HepG2 (cell line): Measurements from ENCODE around the gene MPIG6B. TPM values are rescaled to one million over a fixed set of nuclear protein-coding genes. Genes with fewer than 3 reads are reported as not detected.

ENCODE experiments used
- ATAC-seq: fragments of 200-7000 bp; cut with Tn5 transposase; 3 replicates; pipeline ENCODE4 v1.9.1; 2020; ENCODE audit warnings: mild to moderate bottlenecking, moderate library complexity
- BruUV-seq: library from RNA; stranded (reverse); fragments of 400-500 nt; replicated peaks from 2 replicates; lab custom pipeline; 2021; lab: Mats Ljungman, UMichigan
- CTCF ChIA-PET: fragments of 300-600 bp; formaldehyde crosslinking; extraction: SDS; loops from one replicate; lab custom pipeline; 2021; ENCODE audit warnings: low total read pairs, inconsistent platforms, low intra/inter-chr PET ratio; lab: Yijun Ruan, JAX
- POLR2A ChIA-PET: fragments of 350-600 bp; sonication (Branson Sonifier 250); formaldehyde crosslinking; loops from one replicate; lab custom pipeline; 2020; ENCODE audit warnings: antibody characterized with exemption, inconsistent platforms; lab: Yijun Ruan, JAX
- DNase-seq: peaks from one replicate; pipeline ENCODE4 v3.0.0-alpha.2; 2015; ENCODE audit warnings: low spot score
- FAIRE-seq: peaks from 3 replicates; lab custom pipeline; 2011; peaks lifted over from hg19 to GRCh38; lab: Jason Lieb, UNC
- H2AFZ ChIP-seq: one replicate; pipeline ENCODE4 v1.6.1; 2011; ENCODE audit warnings: low read length, inconsistent platforms
- H3K27ac ChIP-seq: fragments of 300-600 bp; 3 replicates; pipeline ENCODE4 v1.8.0; 2011; ENCODE audit warnings: mixed run types, mild to moderate bottlenecking, mixed read lengths, low read length, inconsistent platforms; ENCODE audit not compliant: insufficient read depth; ENCODE audit errors: extremely low read length
- H3K27me3 ChIP-seq, 2 experiments: fragments of 200-600 bp in 1 of 2; 2 replicates in 1 of 2; 3 replicates in 1 of 2; pipeline versions ENCODE4 v1.6.0 to v1.8.0; 2011; ENCODE audit warnings: low read length in 2 of 2, mild to moderate bottlenecking in 2 of 2, moderate library complexity in 2 of 2, inconsistent platforms in 1 of 2; ENCODE audit not compliant: insufficient read depth in 2 of 2, control insufficient read depth in 1 of 2
- H3K36me3 ChIP-seq, 2 experiments: fragments of 200-600 bp in 1 of 2; replicated peaks in 1 of 2; 2 replicates in 1 of 2; 3 replicates in 1 of 2; pipeline versions ENCODE4 v1.5.1 to v1.8.0; 2011; ENCODE audit warnings: low read length in 2 of 2, inconsistent platforms in 1 of 2; ENCODE audit not compliant: insufficient read depth in 2 of 2, control insufficient read depth in 1 of 2
- H3K4me1 ChIP-seq: 2 replicates; pipeline ENCODE4 v1.5.1; 2012; ENCODE audit warnings: low read length, inconsistent platforms; ENCODE audit not compliant: insufficient read depth
- H3K4me2 ChIP-seq: 2 replicates; pipeline ENCODE4 v1.6.0; 2011; ENCODE audit warnings: low read depth, low read length, inconsistent platforms
- H3K4me3 ChIP-seq, 3 experiments: fragments of 200-600 bp in 1 of 3; sonication (generic), shearing (Covaris generic) in 1 of 3; replicated peaks in 1 of 3; 2 replicates each; pipeline ENCODE4 v1.5.1; 2011 to 2016; ENCODE audit warnings: low read length in 3 of 3, inconsistent platforms in 2 of 3, low read depth in 2 of 3, mild to moderate bottlenecking in 2 of 3, control low read depth in 1 of 3, mixed read lengths in 1 of 3; ENCODE audit not compliant: insufficient read depth in 1 of 3
- H3K79me2 ChIP-seq: one replicate; pipeline ENCODE4 v1.6.1; 2011; ENCODE audit warnings: low read length, inconsistent platforms; ENCODE audit not compliant: insufficient read depth
- H3K9ac ChIP-seq: 2 replicates; pipeline ENCODE4 v1.6.0; 2011; ENCODE audit warnings: mild to moderate bottlenecking, low read depth, low read length, inconsistent platforms; ENCODE audit not compliant: insufficient read depth
- H3K9me3 ChIP-seq: 2 replicates; pipeline ENCODE4 v1.5.1; 2012; ENCODE audit warnings: mild to moderate bottlenecking, low read length
- H4K20me1 ChIP-seq: 2 replicates; pipeline ENCODE4 v1.6.0; 2011; ENCODE audit warnings: inconsistent platforms, mild to moderate bottlenecking, low read length, moderate library complexity; ENCODE audit not compliant: insufficient read depth
- CEBPB ChIP-seq: IDR thresholded peaks from 2 replicates; pipeline ENCODE4 v1.6.1; 2011; ENCODE audit warnings: low read depth, low read length, improper control_type of control experiment, borderline replicate concordance
- FOXP1 ChIP-seq, 2 experiments: fragments of 450-650 bp in 1 of 2; IDR thresholded peaks; 2 replicates each; pipeline ENCODE4 v1.6.1; 2017 to 2018; ENCODE audit warnings: antibody characterized with exemption in 1 of 2
- GTF2F1 ChIP-seq: fragments of 150-350 bp; IDR thresholded peaks from 2 replicates; pipeline ENCODE4 v1.6.1; 2014; ENCODE audit warnings: low read length
- NCOA1 ChIP-seq: sonication (generic); formaldehyde crosslinking; IDR thresholded peaks from 2 replicates; pipeline ENCODE4 v1.9.0; 2021; ENCODE audit warnings: missing genetic modification reagents
- NCOA5 ChIP-seq: sonication (generic); formaldehyde crosslinking; IDR thresholded peaks from 2 replicates; pipeline ENCODE4 v1.4.0; 2020; ENCODE audit warnings: missing genetic modification reagents
- POLR2A ChIP-seq, 2 experiments: IDR thresholded peaks; 2 replicates each; pipeline ENCODE4 v1.6.1; 2011; ENCODE audit warnings: low read depth in 2 of 2, low read length in 2 of 2, mild to moderate bottlenecking in 1 of 2, moderate library complexity in 1 of 2; ENCODE audit not compliant: insufficient read depth in 1 of 2
- ZNF431 ChIP-seq: sonication (generic); formaldehyde crosslinking; IDR thresholded peaks from 2 replicates; pipeline ENCODE4 v1.9.0; 2022; ENCODE audit warnings: missing genetic modification reagents, low read depth, mild to moderate bottlenecking, borderline replicate concordance
- WGBS: methylation state at CpG from one replicate; pipeline ENCODE4 v1.1.6; 2017; ENCODE audit warnings: low lambda C conversion rate; 5-methylcytosine and 5-hydroxymethylcytosine counted together
- in situ Hi-C: cut with HindIII; loops from 2 replicates; pipeline ENCODE4 v1.10.0; 2017; ENCODE audit warnings: low pct_unique_long_range_greater_than_20kb; ENCODE audit not compliant: extremely low pct_ligation_motif_present
- intact Hi-C: fragments of 100-400 bp; cut with micrococcal nuclease; formaldehyde crosslinking; loops from one replicate; pipeline ENCODE4 v1.10.0; 2022; ENCODE audit not compliant: unreplicated experiment
- polyA plus RNA-seq, 8 experiments: library from polyadenylated mRNA; depleted of rRNA in 3 of 8; stranded (reverse) in 7 of 8; unstranded in 1 of 8; fragments of >200 nt; fragmentation: Illumina TruSeq in 4 of 8; extraction: Trizol in 4 of 8; gene quantifications; 2 replicates each; pipeline versions ENCODE4 v1.2.1 to v1.2.3, GENCODE V29; 2011 to 2016; ENCODE audit warnings: low read depth in 4 of 8, missing spikeins in 1 of 8, mixed read lengths in 1 of 8; ENCODE audit not compliant: insufficient read depth in 1 of 8
- total RNA-seq, 5 experiments: library from RNA; depleted of rRNA; stranded (reverse); fragments of >200 nt; fragmentation: Illumina TruSeq; extraction: Trizol; gene quantifications; 2 replicates each; pipeline ENCODE4 v1.2.3, GENCODE V29; 2016; ENCODE audit warnings: low read depth in 1 of 5
- TF ChIP-seq, protein P1 (sequence below): sonication (generic); formaldehyde crosslinking; IDR thresholded peaks from 2 replicates; pipeline ENCODE4; 2020; ENCODE audit warnings: missing genetic modification reagents, mild to moderate bottlenecking, borderline replicate concordance
- TF ChIP-seq, protein P2 (sequence below): sonication (generic); formaldehyde crosslinking; IDR thresholded peaks from 2 replicates; pipeline ENCODE4 v1.5.0; 2020; ENCODE audit warnings: missing genetic modification reagents
- TF ChIP-seq, protein P3 (sequence below): sonication (generic); formaldehyde crosslinking; IDR thresholded peaks from 2 replicates; pipeline ENCODE4 v1.8.0; 2022; ENCODE audit warnings: missing genetic modification reagents, mild to moderate bottlenecking, borderline replicate concordance

Gene MPIG6B
- total and polyA plus RNA-seq, 2 of the 13 experiments (the other 11 are each of a cell fraction or from before 2014, with no cell fraction given) = not detected

DNA sequence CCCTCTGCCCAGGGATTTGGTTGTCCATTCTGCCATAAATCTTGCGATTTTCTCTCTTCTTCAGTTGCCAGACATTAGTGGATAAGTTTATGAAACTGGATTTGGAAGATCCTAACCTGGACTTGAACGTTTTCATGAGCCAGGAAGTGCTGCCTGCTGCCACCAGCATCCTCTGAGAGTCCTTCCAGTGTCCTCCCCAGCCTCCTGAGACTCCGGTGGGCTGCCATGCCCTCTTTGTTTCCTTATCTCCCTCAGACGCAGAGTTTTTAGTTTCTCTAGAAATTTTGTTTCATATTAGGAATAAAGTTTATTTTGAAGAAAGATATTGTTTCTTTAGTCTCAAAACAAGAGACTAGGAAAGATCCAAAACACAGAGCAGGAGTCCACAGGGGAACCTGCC is 39.2 kb downstream of the MPIG6B start, which contains the start of gene SAPCD1:
Gene SAPCD1 (plus strand): TSS at position 301 of the 400 bp plus-strand sequence. CDS start 399 bp downstream, outside the sequence.
- 77% methylated on average over 4 of the region's 4 CpGs for WGBS
- peaks cover 0 to 2% of the 10 kb centered on the region in 2 experiments; a peak in 3 of 5 replicates for H3K36me3 ChIP-seq
- no peaks in the 10 kb centered on the region for H3K9me3 ChIP-seq
- H3K4me1 ChIP-seq = peaks cover 45% of the 10 kb centered on the region
- H4K20me1 ChIP-seq = no peaks in the 10 kb centered on the region
- no peak for TF ChIP-seq NCOA5 (CRISPR knock-in tag)
- H3K79me2 ChIP-seq = no peaks in the 10 kb centered on the region
- ChIA-PET CTCF (no interaction called here), POLR2A (interaction anchor here (1.0 to 11.5 kb wide), 3 partner anchors 24 to 25 kb away, joined by 3 to 96 read pairs (median 10); partner anchors contain the start of genes CLIC1 and MSH5)
- no peak for ATAC-seq
- H3K27ac ChIP-seq = no peak within 1 kb of the TSS
- no peak within 1 kb of the TSS for H2AFZ ChIP-seq
- no peaks in the 10 kb centered on the region for H3K27me3 ChIP-seq
- no peak within 1 kb of the TSS for H3K9ac ChIP-seq
- no peak for FAIRE-seq
- no peak for DNase-seq
- H3K4me2 ChIP-seq = no peak within 1 kb of the TSS
- BruUV-seq = no TSS peak
- in situ Hi-C loops (no loop called here), intact Hi-C loops (no loop called here)
- no peak within 1 kb of the TSS for H3K4me3 ChIP-seq

DNA sequence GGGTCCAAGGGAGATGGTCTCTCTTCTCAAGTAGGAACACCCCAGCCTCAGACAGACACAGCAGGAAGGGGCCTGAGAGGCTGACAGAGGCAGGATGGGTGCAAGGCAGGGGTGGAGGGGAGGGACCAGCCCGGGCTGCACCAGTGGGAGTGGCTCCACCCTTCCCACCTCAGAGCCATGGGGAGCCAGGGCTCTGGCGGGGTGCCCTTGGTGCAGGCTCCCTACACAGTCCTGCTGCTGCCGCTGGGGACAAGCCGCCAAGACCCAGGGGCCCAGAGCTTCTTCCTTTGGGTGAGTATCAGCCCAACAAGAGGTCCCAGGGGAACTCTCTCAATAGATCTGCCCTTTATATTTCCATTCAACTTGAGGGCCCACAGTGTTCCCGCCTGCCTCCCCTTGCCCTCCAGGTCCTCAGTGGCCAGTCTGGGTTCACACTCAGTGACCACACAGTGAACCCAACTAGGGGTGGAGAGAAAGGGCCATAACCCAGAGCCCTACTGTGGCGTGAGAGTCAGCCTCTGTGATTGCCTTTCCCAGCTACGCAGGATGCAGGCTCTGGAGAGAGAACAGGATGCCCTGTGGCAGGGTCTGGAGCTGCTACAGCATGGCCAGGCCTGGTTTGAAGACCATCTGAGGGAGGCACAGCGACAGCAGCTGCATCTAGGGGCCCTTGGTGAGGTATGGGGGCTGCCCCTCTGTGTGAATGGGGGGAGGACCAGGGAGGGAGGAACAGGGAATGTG is 39.9 kb downstream of the MPIG6B start:
- H3K9me3 ChIP-seq = no peaks in the 10 kb centered on the region
- DNase-seq (no peak), ATAC-seq (no peak), FAIRE-seq (no peak)
- ChIA-PET CTCF (no interaction called here), POLR2A (interaction anchor here (1.0 to 1.6 kb wide), 2 partner anchors 24 to 26 kb away, joined by 3 to 10 read pairs; partner anchors contain the start of gene CLIC1)
- no TSS peak for BruUV-seq
- no peaks in the 10 kb centered on the region for H4K20me1 ChIP-seq
- 80% methylated on average over 5 of the region's 8 CpGs for WGBS
- no peak overlapping the region for H3K4me2 ChIP-seq
- no peak overlapping the region for H2AFZ ChIP-seq
- no peak overlapping the region for H3K9ac ChIP-seq
- H3K4me1 ChIP-seq = peaks cover 47% of the 10 kb centered on the region
- no peak overlapping the region for H3K27ac ChIP-seq
- in situ Hi-C loops (no loop called here), intact Hi-C loops (no loop called here)
- no peaks in the 10 kb centered on the region for H3K27me3 ChIP-seq
- H3K36me3 ChIP-seq = peaks cover 0 to 2% of the 10 kb centered on the region in 2 experiments; a peak in 3 of 5 replicates
- no peak overlapping the region for H3K4me3 ChIP-seq
- H3K79me2 ChIP-seq = no peaks in the 10 kb centered on the region
- TF ChIP-seq ZNF431 (CRISPR knock-in tag) = no peak
- TF ChIP-seq, protein P1, sequence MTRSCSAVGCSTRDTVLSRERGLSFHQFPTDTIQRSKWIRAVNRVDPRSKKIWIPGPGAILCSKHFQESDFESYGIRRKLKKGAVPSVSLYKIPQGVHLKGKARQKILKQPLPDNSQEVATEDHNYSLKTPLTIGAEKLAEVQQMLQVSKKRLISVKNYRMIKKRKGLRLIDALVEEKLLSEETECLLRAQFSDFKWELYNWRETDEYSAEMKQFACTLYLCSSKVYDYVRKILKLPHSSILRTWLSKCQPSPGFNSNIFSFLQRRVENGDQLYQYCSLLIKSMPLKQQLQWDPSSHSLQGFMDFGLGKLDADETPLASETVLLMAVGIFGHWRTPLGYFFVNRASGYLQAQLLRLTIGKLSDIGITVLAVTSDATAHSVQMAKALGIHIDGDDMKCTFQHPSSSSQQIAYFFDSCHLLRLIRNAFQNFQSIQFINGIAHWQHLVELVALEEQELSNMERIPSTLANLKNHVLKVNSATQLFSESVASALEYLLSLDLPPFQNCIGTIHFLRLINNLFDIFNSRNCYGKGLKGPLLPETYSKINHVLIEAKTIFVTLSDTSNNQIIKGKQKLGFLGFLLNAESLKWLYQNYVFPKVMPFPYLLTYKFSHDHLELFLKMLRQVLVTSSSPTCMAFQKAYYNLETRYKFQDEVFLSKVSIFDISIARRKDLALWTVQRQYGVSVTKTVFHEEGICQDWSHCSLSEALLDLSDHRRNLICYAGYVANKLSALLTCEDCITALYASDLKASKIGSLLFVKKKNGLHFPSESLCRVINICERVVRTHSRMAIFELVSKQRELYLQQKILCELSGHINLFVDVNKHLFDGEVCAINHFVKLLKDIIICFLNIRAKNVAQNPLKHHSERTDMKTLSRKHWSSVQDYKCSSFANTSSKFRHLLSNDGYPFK (CRISPR knock-in tag) = peak; percentile 27; the same call in 1 of the 2 replicates
- TF ChIP-seq, protein P2, sequence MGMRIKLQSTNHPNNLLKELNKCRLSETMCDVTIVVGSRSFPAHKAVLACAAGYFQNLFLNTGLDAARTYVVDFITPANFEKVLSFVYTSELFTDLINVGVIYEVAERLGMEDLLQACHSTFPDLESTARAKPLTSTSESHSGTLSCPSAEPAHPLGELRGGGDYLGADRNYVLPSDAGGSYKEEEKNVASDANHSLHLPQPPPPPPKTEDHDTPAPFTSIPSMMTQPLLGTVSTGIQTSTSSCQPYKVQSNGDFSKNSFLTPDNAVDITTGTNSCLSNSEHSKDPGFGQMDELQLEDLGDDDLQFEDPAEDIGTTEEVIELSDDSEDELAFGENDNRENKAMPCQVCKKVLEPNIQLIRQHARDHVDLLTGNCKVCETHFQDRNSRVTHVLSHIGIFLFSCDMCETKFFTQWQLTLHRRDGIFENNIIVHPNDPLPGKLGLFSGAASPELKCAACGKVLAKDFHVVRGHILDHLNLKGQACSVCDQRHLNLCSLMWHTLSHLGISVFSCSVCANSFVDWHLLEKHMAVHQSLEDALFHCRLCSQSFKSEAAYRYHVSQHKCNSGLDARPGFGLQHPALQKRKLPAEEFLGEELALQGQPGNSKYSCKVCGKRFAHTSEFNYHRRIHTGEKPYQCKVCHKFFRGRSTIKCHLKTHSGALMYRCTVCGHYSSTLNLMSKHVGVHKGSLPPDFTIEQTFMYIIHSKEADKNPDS = no peak
- no peak for TF ChIP-seq GTF2F1
- TF ChIP-seq FOXP1 (IDR thresholded peaks at IDR 0.05) = no peak
- no peak for TF ChIP-seq FOXP1 (CRISPR knock-in tag; IDR thresholded peaks at IDR 0.05)
- peak in 1 of 2 experiments; percentile 11; a peak in 2 of 4 replicates for TF ChIP-seq POLR2A (IDR thresholded peaks at IDR 0.05; ENCODE audit: insufficient read depth in 1 of 2, low read depth in 2 of 2, low read length in 2 of 2)
- TF ChIP-seq NCOA1 (CRISPR knock-in tag) = no peak
- no peak for TF ChIP-seq CEBPB
- TF ChIP-seq, protein P3, sequence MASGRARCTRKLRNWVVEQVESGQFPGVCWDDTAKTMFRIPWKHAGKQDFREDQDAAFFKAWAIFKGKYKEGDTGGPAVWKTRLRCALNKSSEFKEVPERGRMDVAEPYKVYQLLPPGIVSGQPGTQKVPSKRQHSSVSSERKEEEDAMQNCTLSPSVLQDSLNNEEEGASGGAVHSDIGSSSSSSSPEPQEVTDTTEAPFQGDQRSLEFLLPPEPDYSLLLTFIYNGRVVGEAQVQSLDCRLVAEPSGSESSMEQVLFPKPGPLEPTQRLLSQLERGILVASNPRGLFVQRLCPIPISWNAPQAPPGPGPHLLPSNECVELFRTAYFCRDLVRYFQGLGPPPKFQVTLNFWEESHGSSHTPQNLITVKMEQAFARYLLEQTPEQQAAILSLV (CRISPR knock-in tag) = 0 out of 2 replicates have a peak, but pooled peaks have one; percentile 24
